SK-N-SH (cell line): Measurements from ENCODE around the gene ALOXE3. TPM values are rescaled to one million over a fixed set of nuclear protein-coding genes. Genes with fewer than 3 reads are reported as not detected.

Experiments used
- CTCF ChIA-PET: fragments of 300-600, 350-600 bp; formaldehyde crosslinking; extraction: SDS; loops from one replicate; lab custom pipeline; 2021; lab: Yijun Ruan, JAX
- POLR2A ChIA-PET: fragments of 350-600 bp; sonication (Branson Sonifier 250); formaldehyde crosslinking; extraction: SDS; loops from one replicate; lab custom pipeline; 2020; ENCODE audit warnings: antibody characterized with exemption, inconsistent platforms; lab: Yijun Ruan, JAX
- DNase-seq: peaks from one replicate; pipeline ENCODE4 v3.0.0; 2012
- H2AFZ ChIP-seq: fragments of 200-600 bp; sonication (generic); 2 replicates; pipeline ENCODE4 v1.8.1; 2016; ENCODE audit warnings: antibody characterized with exemption, mild to moderate bottlenecking, low read depth
- H3F3A ChIP-seq: fragments of 200-600 bp; sonication (generic); replicated peaks from 2 replicates; pipeline ENCODE3; 2016; ENCODE audit warnings: antibody characterized with exemption, mild to moderate bottlenecking; ENCODE audit not compliant: insufficient read depth
- H3K27ac ChIP-seq, 2 experiments: fragments of 200-500 bp in 1 of 2; fragments of 200-600 bp in 1 of 2; sonication (Bioruptor generic) in 1 of 2; sonication (generic), shearing (Covaris generic) in 1 of 2; 2 replicates each; pipeline versions ENCODE4 v1.5.1 to v1.6.1; 2014 to 2016; ENCODE audit warnings: low read depth in 2 of 2, inconsistent platforms in 1 of 2, low read length in 1 of 2, mild to moderate bottlenecking in 1 of 2, mixed read lengths in 1 of 2
- H3K27me3 ChIP-seq: fragments of 200-600 bp; sonication (generic), shearing (Covaris generic); 2 replicates; pipeline ENCODE4 v1.6.1; 2016; ENCODE audit warnings: mixed run types; ENCODE audit not compliant: insufficient read depth
- H3K36me3 ChIP-seq, 2 experiments: fragments of 200-500 bp in 1 of 2; fragments of 200-600 bp in 1 of 2; sonication (Bioruptor generic) in 1 of 2; sonication (generic) in 1 of 2; replicated peaks in 1 of 2; 2 replicates each; pipeline versions ENCODE3 to v1.5.1; 2014 to 2016; ENCODE audit warnings: low read length in 1 of 2, mild to moderate bottlenecking in 1 of 2; ENCODE audit not compliant: insufficient read depth in 2 of 2, control insufficient read depth in 1 of 2
- H3K4me1 ChIP-seq, 2 experiments: fragments of 200-500 bp in 1 of 2; fragments of 200-600 bp in 1 of 2; sonication (Bioruptor generic) in 1 of 2; sonication (generic), shearing (Covaris generic) in 1 of 2; 2 replicates each; pipeline versions ENCODE4 v1.5.1 to v1.6.1; 2014 to 2016; ENCODE audit warnings: low read depth in 1 of 2, low read length in 1 of 2, mixed run types in 1 of 2; ENCODE audit not compliant: insufficient read depth in 2 of 2, control insufficient read depth in 1 of 2
- H3K4me2 ChIP-seq: fragments of 200-600 bp; sonication (generic), shearing (Covaris generic); 2 replicates; pipeline ENCODE4 v1.6.1; 2017; ENCODE audit warnings: mixed run types
- H3K4me3 ChIP-seq, 2 experiments: fragments of 200-500 bp in 1 of 2; fragments of 200-600 bp in 1 of 2; sonication (Bioruptor generic) in 1 of 2; sonication (generic), shearing (Covaris generic) in 1 of 2; 2 replicates each; pipeline versions ENCODE4 v1.5.1 to v1.8.1; 2014 to 2016; ENCODE audit warnings: low read depth in 2 of 2, inconsistent platforms in 1 of 2, low read length in 1 of 2, mild to moderate bottlenecking in 1 of 2, mixed read lengths in 1 of 2, moderate library complexity in 1 of 2
- H3K79me2 ChIP-seq: fragments of 200-600 bp; sonication (generic); 2 replicates; pipeline ENCODE4 v1.8.1; 2017; ENCODE audit warnings: mild to moderate bottlenecking; ENCODE audit not compliant: insufficient read depth
- H3K9ac ChIP-seq: fragments of 200-600 bp; sonication (generic); 2 replicates; pipeline ENCODE4 v1.6.1; 2017; ENCODE audit warnings: mixed run types
- H3K9me2 ChIP-seq: fragments of 200-600 bp; sonication (generic); 2 replicates; pipeline ENCODE4 v1.6.1; 2017; ENCODE audit warnings: mixed run types
- H3K9me3 ChIP-seq: fragments of 200-600 bp; sonication (generic); 2 replicates; pipeline ENCODE4 v1.6.1; 2017; ENCODE audit warnings: mixed run types, mild to moderate bottlenecking, moderate library complexity
- H4K20me1 ChIP-seq: fragments of 200-600 bp; sonication (generic); 2 replicates; pipeline ENCODE4 v1.6.1; 2017; ENCODE audit warnings: mild to moderate bottlenecking, mixed run types; ENCODE audit not compliant: insufficient read depth
- ELF1 ChIP-seq: IDR thresholded peaks from 2 replicates; pipeline ENCODE4 v1.4.0; 2012
- FOSL2 ChIP-seq: IDR thresholded peaks from 2 replicates; pipeline ENCODE4 v1.4.0; 2012; ENCODE audit warnings: low read depth, mild to moderate bottlenecking, moderate library complexity, borderline replicate concordance
- JUND ChIP-seq: IDR thresholded peaks from 2 replicates; pipeline ENCODE4 v1.4.0; 2012
- MEF2A ChIP-seq: IDR thresholded peaks from 2 replicates; pipeline ENCODE4 v1.4.0; 2012; ENCODE audit warnings: low read depth, borderline replicate concordance
- NFIC ChIP-seq: IDR thresholded peaks from 2 replicates; pipeline ENCODE4 v1.4.0; 2012; ENCODE audit warnings: borderline replicate concordance
- NRF1 ChIP-seq: IDR thresholded peaks from 2 replicates; pipeline ENCODE4 v1.6.1; 2012; ENCODE audit warnings: low read depth, mild to moderate bottlenecking, low read length
- POLR2AphosphoS5 ChIP-seq: IDR thresholded peaks from 2 replicates; pipeline ENCODE4 v1.6.1; 2012; ENCODE audit warnings: low read depth, low read length
- RCOR1 ChIP-seq: fragments of 150-350 bp; IDR thresholded peaks from 2 replicates; pipeline ENCODE4 v1.6.1; 2017; ENCODE audit warnings: antibody characterized with exemption, low read length
- RFX5 ChIP-seq: IDR thresholded peaks from 2 replicates; pipeline ENCODE4 v1.6.1; 2012; ENCODE audit warnings: mild to moderate bottlenecking, improper control_type of control experiment, low read length
- TAF1 ChIP-seq: IDR thresholded peaks from 2 replicates; pipeline ENCODE4 v1.6.1; 2012; ENCODE audit warnings: low read depth, mild to moderate bottlenecking, low read length, moderate library complexity, borderline replicate concordance
- TCF12 ChIP-seq: IDR thresholded peaks from 2 replicates; pipeline ENCODE4 v1.4.0; 2012
- TEAD4 ChIP-seq: IDR thresholded peaks from 2 replicates; pipeline ENCODE4 v1.4.0; 2012; ENCODE audit warnings: mild to moderate bottlenecking, borderline replicate concordance; ENCODE audit not compliant: insufficient read depth
- WGBS: methylation state at CpG from one replicate; pipeline ENCODE4 v1.1.6; 2017; ENCODE audit warnings: low lambda C conversion rate; 5-methylcytosine and 5-hydroxymethylcytosine counted together
- polyA plus RNA-seq, 3 experiments: library from polyadenylated mRNA; depleted of rRNA; stranded (reverse); fragments of >200 nt; gene quantifications; 2 replicates each; pipeline ENCODE4 v1.2.3, GENCODE V29; 2012
- TF ChIP-seq, protein P1 (sequence below): fragments of 150-350 bp; IDR thresholded peaks from 2 replicates; pipeline ENCODE4 v1.6.1; 2016; ENCODE audit warnings: mild to moderate bottlenecking, low read depth, low read length
- TF ChIP-seq, protein P2 (sequence below): IDR thresholded peaks from 2 replicates; pipeline ENCODE4 v1.4.0; 2012; ENCODE audit warnings: low read depth
- TF ChIP-seq, protein P3 (sequence below): IDR thresholded peaks from 2 replicates; pipeline ENCODE4; 2012
- TF ChIP-seq, protein P4 (sequence below): IDR thresholded peaks from 2 replicates; pipeline ENCODE4 v1.4.0; 2012; ENCODE audit warnings: low read depth, borderline replicate concordance

ALOXE3 gene
- polyA plus RNA-seq, 1 of the 3 experiments (the other 2 are of a cell fraction), result 0.46 TPM

DNA sequence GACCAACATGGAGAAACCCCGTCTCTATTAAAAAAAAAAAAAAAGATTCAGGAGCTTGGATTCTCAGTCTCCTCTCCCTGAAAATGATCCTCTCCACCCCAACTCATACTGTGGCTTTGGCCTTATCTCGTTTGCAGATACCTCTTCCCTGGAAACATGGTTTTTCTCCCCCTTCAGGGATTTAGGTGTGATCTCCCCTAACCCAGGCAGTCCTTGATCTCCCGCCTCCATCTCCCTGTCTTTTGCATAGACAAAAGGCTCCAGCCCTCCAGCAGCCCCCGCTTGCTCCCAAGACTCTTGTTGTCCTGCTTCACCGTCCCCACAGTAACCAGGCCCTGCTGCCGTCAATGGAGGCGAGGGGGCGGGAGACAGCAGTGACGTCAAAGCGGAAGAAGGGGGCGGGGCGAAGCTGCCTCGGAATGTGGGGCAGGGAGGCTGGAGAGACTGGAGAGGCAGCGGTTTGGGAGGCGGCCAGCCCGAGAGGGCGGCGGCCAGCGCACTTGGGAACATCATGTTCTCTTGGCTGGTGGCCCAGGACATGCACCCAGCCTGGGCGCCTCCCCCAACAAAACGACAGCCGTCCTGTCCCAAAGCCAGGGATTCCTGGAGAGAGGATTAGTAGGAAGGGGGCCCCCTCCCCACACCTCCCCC is 35.8 kb upstream of the ALOXE3 start (continued):
- TF ChIP-seq, protein P1, sequence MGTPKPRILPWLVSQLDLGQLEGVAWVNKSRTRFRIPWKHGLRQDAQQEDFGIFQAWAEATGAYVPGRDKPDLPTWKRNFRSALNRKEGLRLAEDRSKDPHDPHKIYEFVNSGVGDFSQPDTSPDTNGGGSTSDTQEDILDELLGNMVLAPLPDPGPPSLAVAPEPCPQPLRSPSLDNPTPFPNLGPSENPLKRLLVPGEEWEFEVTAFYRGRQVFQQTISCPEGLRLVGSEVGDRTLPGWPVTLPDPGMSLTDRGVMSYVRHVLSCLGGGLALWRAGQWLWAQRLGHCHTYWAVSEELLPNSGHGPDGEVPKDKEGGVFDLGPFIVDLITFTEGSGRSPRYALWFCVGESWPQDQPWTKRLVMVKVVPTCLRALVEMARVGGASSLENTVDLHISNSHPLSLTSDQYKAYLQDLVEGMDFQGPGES, result no peak
- TF ChIP-seq, protein P2, sequence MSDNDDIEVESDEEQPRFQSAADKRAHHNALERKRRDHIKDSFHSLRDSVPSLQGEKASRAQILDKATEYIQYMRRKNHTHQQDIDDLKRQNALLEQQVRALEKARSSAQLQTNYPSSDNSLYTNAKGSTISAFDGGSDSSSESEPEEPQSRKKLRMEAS, result peak; percentile 95
- TF ChIP-seq TEAD4 (peak; percentile 86; the same call in 1 of the 2 replicates), NFIC (peak; percentile 95), FOSL2 (no peak), NRF1 (no peak), JUND (no peak), RCOR1 (no peak), RFX5 (peak; percentile 43; the same call in 1 of the 2 replicates), TAF1 (no peak), POLR2AphosphoS5 (0 out of 2 replicates have a peak, but pooled peaks have one; percentile 10), MEF2A (no peak; the same call in 1 of the 2 replicates)
- TF ChIP-seq, protein P3, sequence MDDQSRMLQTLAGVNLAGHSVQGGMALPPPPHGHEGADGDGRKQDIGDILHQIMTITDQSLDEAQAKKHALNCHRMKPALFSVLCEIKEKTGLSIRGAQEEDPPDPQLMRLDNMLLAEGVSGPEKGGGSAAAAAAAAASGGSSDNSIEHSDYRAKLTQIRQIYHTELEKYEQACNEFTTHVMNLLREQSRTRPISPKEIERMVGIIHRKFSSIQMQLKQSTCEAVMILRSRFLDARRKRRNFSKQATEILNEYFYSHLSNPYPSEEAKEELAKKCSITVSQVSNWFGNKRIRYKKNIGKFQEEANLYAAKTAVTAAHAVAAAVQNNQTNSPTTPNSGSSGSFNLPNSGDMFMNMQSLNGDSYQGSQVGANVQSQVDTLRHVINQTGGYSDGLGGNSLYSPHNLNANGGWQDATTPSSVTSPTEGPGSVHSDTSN, result peak; percentile 57

DNA sequence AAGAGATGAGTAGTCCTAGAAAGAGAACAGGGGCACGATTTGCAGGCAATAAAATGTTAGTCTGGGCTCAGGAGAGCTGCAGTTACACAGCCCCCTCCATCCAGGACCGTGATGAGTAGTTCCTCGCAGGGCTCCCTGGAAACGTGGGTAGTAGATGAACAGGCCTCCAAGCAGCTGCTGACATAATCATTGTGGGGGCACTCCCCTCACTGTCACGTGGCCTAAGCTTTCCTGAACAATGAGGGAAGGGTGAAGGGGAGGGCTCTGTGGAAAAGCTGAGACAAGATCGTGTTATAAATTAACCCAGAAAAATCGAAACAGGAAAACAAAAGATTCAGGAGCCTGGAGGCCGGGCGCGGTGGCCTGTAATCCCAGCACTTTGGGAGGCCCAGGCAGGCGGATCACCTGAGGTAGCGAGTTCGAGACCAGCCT is 35.2 kb upstream of the ALOXE3 start:
- Histone ChIP-seq H2AFZ (no peak overlapping the region), H3F3A (peaks cover 30% of the 10 kb centered on the region), H3K4me1 (peaks cover 36 to 48% of the 10 kb centered on the region in 2 experiments; a peak in 3 of 4 replicates), H3K36me3 (peaks cover 12 to 16% of the 10 kb centered on the region in 2 experiments), H3K27me3 (no peaks in the 10 kb centered on the region), H3K4me3 (no peak overlapping the region), H3K9me3 (no peaks in the 10 kb centered on the region), H4K20me1 (peaks cover 9% of the 10 kb centered on the region; the same call in 1 of the 2 replicates), H3K9me2 (no peaks in the 10 kb centered on the region), H3K4me2 (peak overlapping the region; percentile 95), H3K79me2 (peaks cover 26% of the 10 kb centered on the region), H3K9ac (peak overlapping the region; percentile 98), H3K27ac (peak overlapping the region; percentile 35 to 95)
- TF ChIP-seq, protein P2, result peak; percentile 65
- TF ChIP-seq ELF1 (no peak), TCF12 (peak; percentile 9; the same call in 1 of the 2 replicates)
- TF ChIP-seq, protein P4, sequence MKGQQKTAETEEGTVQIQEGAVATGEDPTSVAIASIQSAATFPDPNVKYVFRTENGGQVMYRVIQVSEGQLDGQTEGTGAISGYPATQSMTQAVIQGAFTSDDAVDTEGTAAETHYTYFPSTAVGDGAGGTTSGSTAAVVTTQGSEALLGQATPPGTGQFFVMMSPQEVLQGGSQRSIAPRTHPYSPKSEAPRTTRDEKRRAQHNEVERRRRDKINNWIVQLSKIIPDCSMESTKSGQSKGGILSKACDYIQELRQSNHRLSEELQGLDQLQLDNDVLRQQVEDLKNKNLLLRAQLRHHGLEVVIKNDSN, result peak; percentile 85
- WGBS, result 50% methylated on average over 13 of the region's 13 CpGs
- CTCF ChIA-PET, result interaction anchor here (1.0 to 9.4 kb wide), 5 partner anchors 16 to 80 kb away, joined by 3 to 98 read pairs (median 4); no protein-coding TSS in a partner anchor
- POLR2A ChIA-PET, result interaction anchor here (1.1 kb wide), 1 partner anchor 20 kb away, joined by 4 read pairs; no protein-coding TSS in a partner anchor
- DNase-seq, result no peak
